Neural progenitor cell (in vitro differentiated cells): ENCODE data around the gene FAM221A. TPM values are rescaled to one million over a fixed set of nuclear protein-coding genes. Genes with fewer than 3 reads are reported as not detected.

ENCODE experiments used
- DNase-seq: peaks from one replicate; pipeline ENCODE4 v3.0.0-alpha.2; 2016; ENCODE audit warnings: low spot score
- H2AFZ ChIP-seq: fragments of 200-600 bp; sonication (generic); replicated peaks from 2 replicates; pipeline ENCODE4 v1.6.1; 2016; ENCODE audit warnings: antibody characterized with exemption
- H3F3A ChIP-seq: fragments of 200-600 bp; sonication (generic); 2 replicates; pipeline ENCODE4 v1.6.1; 2016; ENCODE audit warnings: antibody characterized with exemption, low read depth
- H3K27ac ChIP-seq: fragments of 200-600 bp; sonication (generic); 2 replicates; pipeline ENCODE4 v1.5.1; 2016; ENCODE audit warnings: mild to moderate bottlenecking
- H3K27me3 ChIP-seq: fragments of 200-600 bp; sonication (generic); 2 replicates; pipeline ENCODE4 v1.6.1; 2016; ENCODE audit warnings: mild to moderate bottlenecking, moderate library complexity
- H3K36me3 ChIP-seq: fragments of 200-600 bp; sonication (generic); 2 replicates; pipeline ENCODE4 v1.5.1; 2016
- H3K4me1 ChIP-seq: fragments of 200-600 bp; sonication (generic); 2 replicates; pipeline ENCODE4 v1.6.1; 2016; ENCODE audit warnings: mixed run types
- H3K4me2 ChIP-seq: fragments of 200-600 bp; sonication (generic); 2 replicates; pipeline ENCODE4 v1.6.1; 2016
- H3K4me3 ChIP-seq: fragments of 200-600 bp; sonication (generic); 2 replicates; pipeline ENCODE4 v1.5.1; 2016
- H3K79me2 ChIP-seq: fragments of 200-600 bp; sonication (generic); 2 replicates; pipeline ENCODE4 v1.6.1; 2016; ENCODE audit warnings: low read depth
- H3K9ac ChIP-seq: fragments of 200-600 bp; sonication (generic); 2 replicates; pipeline ENCODE4 v1.6.1; 2016
- H3K9me3 ChIP-seq: fragments of 200-600 bp; sonication (generic); 2 replicates; pipeline ENCODE4 v1.5.1; 2016; ENCODE audit warnings: low read depth
- H4K20me1 ChIP-seq: fragments of 200-600 bp; sonication (generic); 2 replicates; pipeline ENCODE4 v1.6.1; 2016; ENCODE audit warnings: low read depth
- H3K27ac Mint-ChIP-seq: 3 replicates; pipeline ENCODE4 v1.8.0; 2021; ENCODE audit warnings: mixed read lengths
- H3K27me3 Mint-ChIP-seq: 2 replicates; pipeline ENCODE4 v1.8.0; 2022; ENCODE audit warnings: low read depth, mild to moderate bottlenecking, inconsistent platforms, moderate library complexity, mixed read lengths; ENCODE audit not compliant: insufficient read depth
- H3K36me3 Mint-ChIP-seq: 3 replicates; pipeline ENCODE4 v1.8.0; 2021; ENCODE audit warnings: mixed read lengths
- H3K4me1 Mint-ChIP-seq: 3 replicates; pipeline ENCODE4 v1.8.0; 2021; ENCODE audit warnings: mixed read lengths
- H3K4me3 Mint-ChIP-seq: 3 replicates; pipeline ENCODE4 v1.8.0; 2021; ENCODE audit warnings: mild to moderate bottlenecking, moderate library complexity, mixed read lengths
- H3K9me3 Mint-ChIP-seq: 3 replicates; pipeline ENCODE4 v1.8.0; 2020; ENCODE audit warnings: mixed read lengths
- CTCF ChIP-seq: fragments of 200-600 bp; sonication (generic); IDR thresholded peaks from 2 replicates; pipeline ENCODE4 v1.5.1; 2017; ENCODE audit warnings: antibody characterized with exemption, mild to moderate bottlenecking
- EZH2 ChIP-seq: fragments of 200-600 bp; sonication (generic); IDR thresholded peaks from 2 replicates; pipeline ENCODE4 v1.6.1; 2017; ENCODE audit warnings: antibody characterized with exemption, mild to moderate bottlenecking, moderate library complexity
- EZH2phosphoT487 ChIP-seq: fragments of 200-600 bp; sonication (generic); IDR thresholded peaks from 2 replicates; pipeline ENCODE4 v1.6.1; 2017; ENCODE audit warnings: antibody characterized with exemption
- small RNA-seq: library from RNA; depleted of rRNA; stranded (forward); fragments of <200 nt; gene quantifications from one replicate; pipeline ENCODE3, GENCODE V24; 2015
- total RNA-seq: library from RNA; depleted of rRNA; stranded (reverse); fragments of >200 nt; gene quantifications from 2 replicates; pipeline ENCODE4 v1.2.3, GENCODE V29; 2015; ENCODE audit warnings: low replicate concordance

Gene FAM221A
- total RNA-seq, 1 donor from 2014 or later, result 26.2 TPM

DNA sequence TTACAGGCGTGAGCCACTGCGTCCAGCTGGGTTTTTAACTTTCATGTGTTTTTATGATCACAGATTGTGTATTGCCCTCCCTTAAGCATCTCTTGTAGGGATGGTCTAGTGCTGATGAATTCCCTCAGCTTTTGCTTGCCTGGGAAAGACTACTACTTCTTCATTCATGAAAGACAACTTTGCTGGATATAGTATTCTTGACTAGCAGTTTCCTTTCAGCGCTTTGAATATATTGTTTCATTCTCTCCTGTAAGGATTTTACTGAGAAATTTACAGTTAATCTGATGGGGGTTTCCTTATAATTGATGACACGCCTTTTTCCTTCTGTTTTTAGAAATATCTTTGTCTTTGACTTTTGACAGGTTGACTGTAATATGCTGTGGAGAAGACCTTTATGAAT is 63.2 kb downstream of the FAM221A start:
- no peak overlapping the region for H3K27ac Mint-ChIP-seq
- H3K4me2 ChIP-seq, result no peak overlapping the region
- H3K4me1 Mint-ChIP-seq, result no peaks in the 10 kb centered on the region
- no peaks in the 10 kb centered on the region for H4K20me1 ChIP-seq
- peaks cover 4% of the 10 kb centered on the region for H3K36me3 Mint-ChIP-seq
- H3F3A ChIP-seq, result no peaks in the 10 kb centered on the region
- no peak overlapping the region for H3K4me3 ChIP-seq
- H3K36me3 ChIP-seq, result peaks cover 6% of the 10 kb centered on the region
- no peak for DNase-seq
- H3K9me3 Mint-ChIP-seq, result peaks cover 24% of the 10 kb centered on the region
- TF ChIP-seq CTCF, result no peak
- peaks cover 12% of the 10 kb centered on the region for H3K9me3 ChIP-seq
- H3K9ac ChIP-seq, result no peak overlapping the region
- H3K27me3 Mint-ChIP-seq, result peaks cover 3% of the 10 kb centered on the region
- no peak overlapping the region for H3K4me3 Mint-ChIP-seq
- H2AFZ ChIP-seq, result no peak overlapping the region
- no peaks in the 10 kb centered on the region for H3K27me3 ChIP-seq
- no peaks in the 10 kb centered on the region for H3K4me1 ChIP-seq
- H3K79me2 ChIP-seq, result no peaks in the 10 kb centered on the region
- H3K27ac ChIP-seq, result no peak overlapping the region

- TF ChIP-seq EZH2phosphoT487 (no peak), EZH2 (no peak), CTCF (no peak)
- H3K36me3 ChIP-seq, result peaks cover 6% of the 10 kb centered on the region
- H3K27me3 ChIP-seq, result no peaks in the 10 kb centered on the region
- DNase-seq, result no peak
- no peak overlapping the region for H3K9ac ChIP-seq
- no peak overlapping the region for H3K4me2 ChIP-seq
- H3K27me3 Mint-ChIP-seq, result peaks cover 4% of the 10 kb centered on the region
- no peak overlapping the region for H3K4me3 Mint-ChIP-seq
- no peaks in the 10 kb centered on the region for H4K20me1 ChIP-seq
- no peaks in the 10 kb centered on the region for H3F3A ChIP-seq
- H2AFZ ChIP-seq, result no peak overlapping the region
- H3K4me1 ChIP-seq, result no peaks in the 10 kb centered on the region
- H3K9me3 Mint-ChIP-seq, result peaks cover 21% of the 10 kb centered on the region
- no peaks in the 10 kb centered on the region for H3K79me2 ChIP-seq
- no peak overlapping the region for H3K4me3 ChIP-seq
- peaks cover 12% of the 10 kb centered on the region for H3K9me3 ChIP-seq
- H3K27ac ChIP-seq, result no peak overlapping the region
- no peaks in the 10 kb centered on the region for H3K4me1 Mint-ChIP-seq
- H3K36me3 Mint-ChIP-seq, result peaks cover 4% of the 10 kb centered on the region
- H3K27ac Mint-ChIP-seq, result no peak overlapping the region
Observed at GRCh38 chr7:23746629-23747028, 66.6 kb downstream of the FAM221A start.

DNA sequence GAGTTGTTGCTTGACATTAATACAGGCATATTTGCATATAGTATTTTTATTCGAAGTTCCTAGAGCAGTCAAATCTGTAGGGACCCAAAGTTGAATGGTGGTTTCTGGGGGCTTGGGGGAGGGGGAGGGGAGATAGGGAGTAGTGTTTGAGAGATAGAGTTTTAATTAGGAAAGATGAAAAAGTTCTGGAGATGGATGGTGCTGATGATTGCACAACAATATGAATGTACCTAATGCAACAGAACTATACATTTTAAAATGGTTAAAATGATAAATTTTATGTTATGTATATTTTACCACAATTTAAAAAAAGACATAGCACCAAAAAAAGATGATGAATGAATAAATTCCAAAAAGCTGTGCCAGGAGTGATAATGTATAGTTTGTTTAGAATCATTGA is 71.9 kb downstream of the FAM221A start:
- Histone ChIP-seq H3K36me3 (no peaks in the 10 kb centered on the region), H3K27ac (no peak overlapping the region), H4K20me1 (no peaks in the 10 kb centered on the region), H3K9me3 (no peaks in the 10 kb centered on the region), H3F3A (no peaks in the 10 kb centered on the region), H2AFZ (no peak overlapping the region), H3K27me3 (no peaks in the 10 kb centered on the region), H3K79me2 (no peaks in the 10 kb centered on the region), H3K9ac (no peak overlapping the region), H3K4me3 (no peak overlapping the region), H3K4me1 (no peaks in the 10 kb centered on the region), H3K4me2 (no peak overlapping the region)
- Mint-ChIP-seq H3K27me3 (peaks cover 3% of the 10 kb centered on the region), H3K36me3 (no peaks in the 10 kb centered on the region), H3K9me3 (no peaks in the 10 kb centered on the region), H3K27ac (no peak overlapping the region), H3K4me1 (no peaks in the 10 kb centered on the region), H3K4me3 (no peak overlapping the region)
- TF ChIP-seq EZH2 (no peak), EZH2phosphoT487 (no peak), CTCF (no peak)
- no peak for DNase-seq

Small RNA genes within 50 kb of the gene (small RNA-seq; reads per million reads assigned to genes)
- gene AC006026.2, result not detected

Other genes starting within 250 kb of the FAM221A start
- gene IGF2BP3, start 209.7 kb upstream of the FAM221A start, total RNA-seq, result 172 and 242 TPM in 2 replicates
- 81.9 and 126 TPM in 2 replicates for gene TRA2A, start 148.2 kb upstream of the FAM221A start, total RNA-seq
- 9.4 and 23.8 TPM in 2 replicates for gene CCDC126, start 82.8 kb upstream of the FAM221A start, total RNA-seq
- 0.93 and 2.8 TPM in 2 replicates for gene STK31, start 30.0 kb downstream of the FAM221A start, total RNA-seq